ENCODE results near the gene EVI2B. TPM values are rescaled to one million over a fixed set of nuclear protein-coding genes. Genes with fewer than 3 reads are reported as not detected.
A peak's percentile ranks its signal among the peaks of the same experiment; 100 is the strongest.
"Not testable (repeated sequence)": the region's sequence is repeated elsewhere in the genome, so short reads cannot be mapped to it uniquely, and the experiment has no call there.

EVI2B gene
- total RNA-seq, 4 donors from 2014 or later: 1.4 to 21.0 (median 5.6) TPM

DNA sequence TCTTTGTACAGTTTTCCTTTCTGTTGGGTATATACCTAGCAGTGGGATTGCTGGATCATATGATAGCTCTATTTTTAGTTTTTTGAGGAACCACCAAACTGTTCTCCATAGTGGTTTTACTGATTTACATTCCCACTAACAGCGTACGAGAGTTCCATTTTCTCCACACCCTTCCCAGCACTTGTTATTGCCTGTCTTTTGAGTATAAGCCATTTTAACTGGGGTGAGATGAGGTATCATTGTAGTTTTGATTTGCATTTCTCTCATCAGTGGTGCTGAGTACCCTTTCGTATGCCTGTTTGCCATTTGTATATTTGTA lies 887 bp upstream of the EVI2B start:
- 68 to 87% methylated on average over 2 to 3 of the region's 3 CpGs for WGBS, 2 donors (ENCODE audit: low coverage in 1 of 2)
- H3K27ac ChIP-seq: peak overlapping the region; percentile 61 to 76 (median 68)

DNA sequence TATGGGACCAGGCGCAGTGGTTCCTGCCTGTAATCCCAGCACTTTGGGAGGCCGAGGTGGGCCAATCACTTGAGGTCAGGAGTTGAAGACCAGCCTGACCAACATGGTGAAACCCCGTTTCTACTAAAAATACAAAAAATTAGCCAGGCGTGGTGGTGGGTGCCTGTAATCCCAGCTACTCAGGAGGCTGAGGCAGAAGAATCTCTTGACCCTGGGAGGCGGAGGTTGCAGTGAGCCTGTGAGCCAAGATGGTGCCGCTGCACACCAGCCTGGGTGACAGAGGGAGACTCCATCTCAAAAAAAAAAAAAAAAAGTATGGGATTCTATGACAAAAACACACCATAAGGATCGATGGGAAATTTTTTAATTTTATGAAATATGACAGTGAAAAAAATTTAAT lies 1.6 kb downstream of the EVI2B start:
- WGBS, 2 donors (ENCODE audit: low coverage in 1 of 2): 73% methylated on average over 4 to 7 of the region's 7 CpGs
- H3K27me3 ChIP-seq; intact Hi-C loops (cut with DNase I; ENCODE audit: low total_unique reads); H3K9me3 ChIP-seq; in situ Hi-C loops (cut with MboI; ENCODE audit: low pct_ligation_motif_present in 1 of 4, low pct_unique_long_range_greater_than_20kb in 1 of 4, low sequenced_read_pairs in 3 of 4); H3K36me3 ChIP-seq: not testable (repeated sequence)
- H3K4me3 ChIP-seq: peak overlapping the region in 3 of 4 donors; percentile 5 to 38 (median 15)
- peak overlapping the region; percentile 61 to 76 (median 68) for H3K27ac ChIP-seq
- H3K4me1 ChIP-seq: peaks cover 0 to 46% (median 9%) of the 10 kb centered on the region in 4 donors
- DNase-seq: peak; percentile 24

More for the DNA sequence above, 887 bp upstream of the EVI2B start:
- H3K27me3 ChIP-seq: no peaks in the 10 kb centered on the region
- H3K4me1 ChIP-seq: peaks cover 0 to 25% (median 0%) of the 10 kb centered on the region in 4 donors
- DNase-seq: no peak
- intact Hi-C loops (cut with DNase I; ENCODE audit: low total_unique reads) (no loop called here), in situ Hi-C loops (cut with MboI; ENCODE audit: low pct_ligation_motif_present in 1 of 4, low pct_unique_long_range_greater_than_20kb in 1 of 4, low sequenced_read_pairs in 3 of 4) (no loop called here)
- no peaks in the 10 kb centered on the region for H3K9me3 ChIP-seq
- TF ChIP-seq EP300 (IDR thresholded peaks at IDR 0.05; ENCODE audit: low read depth) (no peak), CTCF (IDR thresholded peaks at IDR 0.05) (no peak), POLR2AphosphoS5 (IDR thresholded peaks at IDR 0.05) (no peak), POLR2A (IDR thresholded peaks at IDR 0.05) (no peak)
- no peak overlapping the region for H3K4me3 ChIP-seq
- no peaks in the 10 kb centered on the region for H3K36me3 ChIP-seq

GRCh38 chr17:31311526-31311925 lies 2.3 kb downstream of the EVI2B start:
- H3K36me3 ChIP-seq: no peaks in the 10 kb centered on the region
- in situ Hi-C loops (cut with MboI; ENCODE audit: low pct_ligation_motif_present in 1 of 4, low pct_unique_long_range_greater_than_20kb in 1 of 4, low sequenced_read_pairs in 3 of 4): no loop called here
- 69 to 72% methylated on average over 3 of the region's 3 CpGs for WGBS, 2 donors (ENCODE audit: low coverage in 1 of 2)
- no peak for TF ChIP-seq POLR2AphosphoS5 (IDR thresholded peaks at IDR 0.05)
- no peak for TF ChIP-seq CTCF (IDR thresholded peaks at IDR 0.05)
- no peak for TF ChIP-seq EP300 (IDR thresholded peaks at IDR 0.05; ENCODE audit: low read depth)
- no peak for TF ChIP-seq POLR2A (IDR thresholded peaks at IDR 0.05)
- DNase-seq: no peak
- H3K27ac ChIP-seq: peak overlapping the region; percentile 61 to 76 (median 68)
- peaks cover 0 to 47% (median 9%) of the 10 kb centered on the region in 4 donors for H3K4me1 ChIP-seq
- H3K9me3 ChIP-seq: no peaks in the 10 kb centered on the region
- intact Hi-C loops (cut with DNase I; ENCODE audit: low total_unique reads): no loop called here
- H3K27me3 ChIP-seq: no peaks in the 10 kb centered on the region
- peak overlapping the region in 3 of 4 donors; percentile 5 to 38 (median 15) for H3K4me3 ChIP-seq

DNA sequence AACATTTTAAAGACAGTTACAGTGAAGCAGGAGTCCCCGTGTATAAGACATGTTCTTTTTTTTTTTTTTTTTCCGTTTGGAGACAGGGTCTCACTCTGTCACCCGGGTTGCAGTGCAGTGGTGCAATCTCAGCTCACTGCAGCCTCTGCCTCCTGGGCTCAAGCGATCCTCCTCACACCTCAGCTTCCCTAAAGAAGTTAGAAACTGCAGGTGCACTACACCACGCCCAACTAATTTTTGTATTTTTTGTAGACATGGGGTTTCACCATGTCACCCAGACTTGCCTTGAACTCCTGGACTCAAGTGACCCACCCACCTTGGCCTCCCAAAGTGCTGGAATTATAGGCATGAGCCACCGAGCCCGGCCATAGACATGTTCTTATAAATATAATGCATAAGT lies 3.0 kb downstream of the EVI2B start:
- in situ Hi-C loops (cut with MboI; ENCODE audit: low pct_ligation_motif_present in 1 of 4, low pct_unique_long_range_greater_than_20kb in 1 of 4, low sequenced_read_pairs in 3 of 4): no loop called here
- TF ChIP-seq CTCF (IDR thresholded peaks at IDR 0.05): no peak
- TF ChIP-seq EP300 (IDR thresholded peaks at IDR 0.05; ENCODE audit: low read depth): no peak
- no peak for TF ChIP-seq POLR2AphosphoS5 (IDR thresholded peaks at IDR 0.05)
- no peak for TF ChIP-seq POLR2A (IDR thresholded peaks at IDR 0.05)
- Histone ChIP-seq H3K27ac (peak overlapping the region; percentile 61 to 76 (median 68)), H3K4me3 (peak overlapping the region in 1 of 4 donors; percentile 38), H3K36me3 (no peaks in the 10 kb centered on the region), H3K4me1 (peaks cover 0 to 41% (median 9%) of the 10 kb centered on the region in 4 donors), H3K27me3 (no peaks in the 10 kb centered on the region), H3K9me3 (no peaks in the 10 kb centered on the region)
- peak; percentile 25 for DNase-seq
- intact Hi-C loops (cut with DNase I; ENCODE audit: low total_unique reads): no loop called here
- 65 to 66% methylated on average over 7 of the region's 7 CpGs for WGBS, 2 donors (ENCODE audit: low coverage in 1 of 2)

- TF ChIP-seq POLR2A (IDR thresholded peaks at IDR 0.05) (no peak), EP300 (IDR thresholded peaks at IDR 0.05; ENCODE audit: low read depth) (no peak), CTCF (IDR thresholded peaks at IDR 0.05) (no peak), POLR2AphosphoS5 (IDR thresholded peaks at IDR 0.05) (no peak)
- Histone ChIP-seq H3K9me3 (no peaks in the 10 kb centered on the region), H3K4me1 (peaks cover 0 to 37% (median 9%) of the 10 kb centered on the region in 4 donors), H3K27ac (peak overlapping the region; percentile 61 to 76 (median 68)), H3K36me3 (no peaks in the 10 kb centered on the region), H3K27me3 (no peaks in the 10 kb centered on the region), H3K4me3 (peak overlapping the region in 1 of 4 donors; percentile 38)
- in situ Hi-C loops (cut with MboI; ENCODE audit: low pct_ligation_motif_present in 1 of 4, low pct_unique_long_range_greater_than_20kb in 1 of 4, low sequenced_read_pairs in 3 of 4): no loop called here
- DNase-seq: no peak
- intact Hi-C loops (cut with DNase I; ENCODE audit: low total_unique reads): no loop called here
- WGBS, 2 donors (ENCODE audit: low coverage in 1 of 2): 69% methylated on average over 2 of the region's 2 CpGs
Observed at GRCh38 chr17:31310260-31310659, 3.6 kb downstream of the EVI2B start.

All from transverse colon (tissue), 4 donors.